Mucosa of rectum (tissue), 2 donors: ENCODE data around the gene KRT80.

Source experiments
- H3K27ac ChIP-seq, 2 donors: one replicate each; pipeline ENCODE4 v1.7.0; 2013; ENCODE audit warnings: inconsistent platforms in 2 of 2, low read depth in 2 of 2, low read length in 2 of 2
- H3K27me3 ChIP-seq, 2 donors: one replicate each; pipeline ENCODE4 v1.7.0; 2013; ENCODE audit warnings: low read length in 2 of 2; ENCODE audit not compliant: control insufficient read depth in 2 of 2, insufficient read depth in 2 of 2
- H3K36me3 ChIP-seq, 2 donors: one replicate each; pipeline ENCODE4 v1.7.0; 2013; ENCODE audit warnings: low read length in 2 of 2; ENCODE audit not compliant: control insufficient read depth in 2 of 2, insufficient read depth in 2 of 2
- H3K4me1 ChIP-seq, 2 donors: one replicate each; pipeline ENCODE4 v1.7.0; 2013; ENCODE audit warnings: low read length in 2 of 2, mild to moderate bottlenecking in 1 of 2; ENCODE audit not compliant: control insufficient read depth in 2 of 2, insufficient read depth in 2 of 2
- H3K4me3 ChIP-seq, 2 donors: one replicate each; pipeline ENCODE4 v1.7.0; 2013; ENCODE audit warnings: low read length in 2 of 2
- H3K9ac ChIP-seq, 2 donors: one replicate each; pipeline ENCODE4 v1.7.0; 2013; ENCODE audit warnings: low read length in 2 of 2, low read depth in 1 of 2, mild to moderate bottlenecking in 1 of 2
- H3K9me3 ChIP-seq, 2 donors: one replicate each; pipeline ENCODE4 v1.7.0; 2013; ENCODE audit warnings: low read length in 2 of 2; ENCODE audit not compliant: control insufficient read depth in 2 of 2
- donor health status: healthy.
- donor health status: Normal muscosa, but diverticular disease.

KRT80 gene

DNA sequence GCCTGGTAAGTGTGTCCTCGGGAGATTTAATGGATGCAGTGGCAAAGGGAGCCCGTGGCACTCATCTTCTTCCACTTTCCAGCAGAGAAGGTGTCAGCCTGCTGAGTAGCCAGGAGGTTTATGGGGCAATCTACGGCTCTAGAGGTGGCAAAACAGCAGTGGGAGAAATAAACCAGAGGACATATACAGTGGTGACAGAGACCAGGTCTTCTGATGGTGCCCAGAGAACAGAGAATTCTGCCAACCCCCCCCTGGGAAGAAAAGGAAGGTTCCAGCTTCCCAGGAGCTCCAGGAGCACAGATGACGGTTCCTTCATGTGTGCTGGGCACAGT is 69.3 kb downstream of the KRT80 start:
- no peaks in the 10 kb centered on the region for H3K36me3 ChIP-seq
- H3K27me3 ChIP-seq: no peaks in the 10 kb centered on the region
- H3K9me3 ChIP-seq: no peaks in the 10 kb centered on the region
- H3K4me1 ChIP-seq: peaks cover 7 to 13% of the 10 kb centered on the region in 2 donors
- H3K4me3 ChIP-seq: no peak overlapping the region
- no peak overlapping the region for H3K27ac ChIP-seq
- H3K9ac ChIP-seq: no peak overlapping the region

DNA sequence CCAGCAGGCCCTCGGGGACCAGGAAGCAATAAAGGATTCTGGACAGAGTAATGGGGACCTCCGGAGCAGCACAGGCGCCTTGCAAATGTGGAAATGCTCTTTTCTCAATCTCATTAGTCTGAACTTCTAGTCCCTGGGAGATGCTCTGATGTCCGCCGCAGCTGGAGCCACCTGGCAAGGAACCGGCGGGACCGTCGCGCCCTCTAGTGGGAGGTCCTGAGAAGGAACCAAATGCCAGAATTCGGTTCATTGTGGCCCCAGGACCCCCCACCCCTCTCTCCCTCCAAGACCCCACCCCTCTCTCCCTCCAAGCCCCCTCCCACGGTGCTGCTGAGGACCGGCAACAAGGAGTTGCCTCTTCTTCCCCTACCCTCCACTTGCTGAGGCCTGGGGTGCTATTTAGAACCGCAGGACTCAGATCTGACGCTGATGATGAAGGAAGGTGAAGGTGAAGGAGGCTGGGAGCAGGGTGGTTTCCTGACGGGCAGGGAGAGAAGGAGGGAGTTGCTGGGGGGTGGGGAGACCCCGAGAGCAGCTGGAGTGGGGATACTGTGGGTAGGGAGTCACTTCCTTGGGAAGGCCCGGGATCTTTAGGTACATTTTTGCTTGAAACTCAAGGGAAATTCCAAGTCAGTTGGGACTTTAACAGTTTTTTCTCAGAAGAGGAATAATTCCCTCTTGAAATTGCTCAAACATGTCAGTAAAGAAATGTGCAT is 69.8 kb downstream of the KRT80 start:
- Histone ChIP-seq H3K27ac (no peak overlapping the region), H3K9ac (no peak overlapping the region), H3K36me3 (no peaks in the 10 kb centered on the region), H3K9me3 (no peaks in the 10 kb centered on the region), H3K27me3 (no peaks in the 10 kb centered on the region), H3K4me3 (no peak overlapping the region), H3K4me1 (peaks cover 9 to 14% of the 10 kb centered on the region in 2 donors)

DNA sequence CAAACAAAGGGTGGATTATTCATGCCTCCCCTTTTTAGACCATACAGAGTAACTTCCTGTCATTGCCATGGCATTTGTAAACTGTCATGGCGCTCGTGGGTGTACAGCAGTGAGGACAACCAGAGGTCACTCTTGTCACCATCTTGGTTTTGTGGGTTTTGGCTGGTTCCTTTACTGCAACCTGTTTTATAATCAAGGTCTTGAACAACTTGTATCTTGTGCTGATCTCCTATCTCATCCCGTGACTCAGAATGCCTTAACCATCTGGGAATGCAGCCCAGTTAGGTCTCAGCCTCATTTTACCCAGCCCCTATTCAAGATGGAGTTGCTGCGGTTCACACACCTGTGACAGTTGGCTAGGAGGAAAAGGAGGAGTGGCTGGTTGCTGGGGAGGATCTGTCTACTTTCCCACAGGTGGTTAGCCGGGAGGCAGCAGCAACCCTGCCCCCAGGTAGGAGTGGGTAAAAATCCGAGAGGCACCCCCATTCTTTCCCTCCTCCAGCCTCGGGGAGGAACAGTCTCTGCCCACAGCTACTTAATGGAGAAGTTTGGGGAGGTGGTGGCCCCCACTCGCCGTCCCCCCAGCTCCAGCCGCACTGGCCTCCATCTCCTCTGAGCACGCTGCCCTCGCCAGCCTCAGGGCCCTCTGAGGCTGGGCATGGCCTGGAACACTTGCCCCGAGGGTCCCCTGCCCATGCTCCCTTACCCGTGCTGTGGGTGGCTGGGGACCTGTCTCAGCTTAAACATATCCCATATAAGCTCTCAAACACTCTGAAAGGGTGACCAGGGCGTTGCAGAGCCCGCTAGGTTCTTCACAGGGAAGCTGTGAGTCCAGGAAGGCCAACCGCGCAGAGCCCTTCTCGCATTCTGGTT is 70.6 kb downstream of the KRT80 start:
- peaks cover 13 to 17% of the 10 kb centered on the region in 2 donors for H3K4me1 ChIP-seq
- no peak overlapping the region for H3K9ac ChIP-seq
- H3K9me3 ChIP-seq: no peaks in the 10 kb centered on the region
- H3K4me3 ChIP-seq: no peak overlapping the region
- no peaks in the 10 kb centered on the region for H3K36me3 ChIP-seq
- H3K27ac ChIP-seq: no peak overlapping the region
- no peaks in the 10 kb centered on the region for H3K27me3 ChIP-seq

DNA sequence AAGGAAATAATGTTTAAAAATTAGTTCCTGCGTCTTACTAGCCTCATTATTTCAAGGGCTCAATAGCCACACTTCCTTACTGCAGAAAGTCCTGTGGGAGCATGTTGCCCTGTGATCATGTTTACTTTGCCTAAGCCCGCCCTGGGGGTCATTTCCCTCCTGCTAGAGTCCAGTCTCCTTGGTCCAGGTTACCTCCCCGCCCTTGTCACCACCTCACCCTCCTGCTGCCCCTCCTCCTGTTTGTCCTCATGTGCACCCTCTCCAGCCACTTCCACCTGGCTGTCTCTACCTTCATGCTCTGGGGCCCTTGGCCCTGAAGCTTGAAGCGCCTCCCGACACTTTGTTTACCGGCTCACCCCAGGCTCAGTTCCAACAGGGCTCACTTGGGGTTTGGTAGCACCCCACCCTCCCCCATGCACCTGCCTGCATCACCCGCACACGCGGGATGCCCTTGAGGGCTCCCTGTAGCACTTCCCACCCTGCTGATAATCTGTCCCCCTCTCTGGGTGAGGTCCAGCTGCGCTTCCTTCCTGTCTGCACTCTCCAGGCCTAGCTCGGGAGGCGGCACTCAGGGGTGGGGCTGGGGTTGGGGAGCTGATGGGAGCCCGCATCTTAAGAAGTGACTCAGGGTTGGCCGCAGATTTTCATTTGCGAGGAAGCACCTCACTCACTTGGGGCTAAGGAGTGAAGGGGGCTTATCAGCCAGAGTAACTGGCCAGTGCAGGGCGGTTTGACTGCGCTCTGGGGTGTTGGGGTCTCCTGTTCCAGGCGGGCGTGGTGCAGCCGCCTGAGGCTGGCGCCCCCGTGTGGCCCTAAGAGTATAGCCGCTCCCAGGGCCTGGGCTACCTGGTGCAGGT is 72.2 kb downstream of the KRT80 start:
- H3K4me1 ChIP-seq: peaks cover 17% of the 10 kb centered on the region in 2 donors
- H3K36me3 ChIP-seq: no peaks in the 10 kb centered on the region
- H3K4me3 ChIP-seq: no peak overlapping the region
- no peaks in the 10 kb centered on the region for H3K27me3 ChIP-seq
- H3K9ac ChIP-seq: no peak overlapping the region
- H3K9me3 ChIP-seq: no peaks in the 10 kb centered on the region
- H3K27ac ChIP-seq: peak overlapping the region in 1 of 2 donors; percentile 16
